ENCODE measurements around the gene SGF29. TPM values are rescaled to one million over a fixed set of nuclear protein-coding genes. Genes with fewer than 3 reads are reported as not detected.
"Not testable (repeated sequence)": the region's sequence is repeated elsewhere in the genome, so short reads cannot be mapped to it uniquely, and the experiment has no call there.

The SGF29 gene
- polyA plus RNA-seq, 2 of the 4 experiments (the other 2 are of a cell fraction), result 3.3 to 19.3 TPM

GRCh38 chr16:28592979-28593553 lies 39.3 kb downstream of the SGF29 start (continued):
- no peak for TF ChIP-seq HMGXB4 (CRISPR knock-in tag; IDR thresholded peaks at IDR 0.05; ENCODE audit: borderline replicate concordance)
- TF ChIP-seq HES2 (IDR thresholded peaks at IDR 0.05), result no peak

GRCh38 chr16:28595451-28595850 lies 41.7 kb downstream of the SGF29 start:
- H3K4me3 ChIP-seq; DNase-seq (ENCODE audit: low read depth in 1 of 2, low spot score in 1 of 2); H3K9me3 ChIP-seq; POLR2A ChIA-PET; H3K27ac ChIP-seq; ATAC-seq; H3K4me2 ChIP-seq; CTCF ChIA-PET; H3K4me1 ChIP-seq; FAIRE-seq: not testable (repeated sequence)
- 93% methylated on average over 6 of the region's 6 CpGs for WGBS (ENCODE audit: missing lambda C conversion rate)

- no peak for DNase-seq (ENCODE audit: low read depth in 1 of 2, low spot score in 1 of 2)
- peak overlapping the region; percentile 21 to 60; a peak in 3 of 6 replicates for H3K27ac ChIP-seq
- POLR2A ChIA-PET, result no interaction called here
- CTCF ChIA-PET, result interaction anchor here (0.6 to 1.3 kb wide), 2 partner anchors 20 to 28 kb away, joined by 3 to 6 read pairs; no protein-coding TSS in a partner anchor
- no peak overlapping the region for H3K4me2 ChIP-seq
- no peaks in the 10 kb centered on the region for H3K9me3 ChIP-seq
- no peak for ATAC-seq
- no peak overlapping the region for H3K4me3 ChIP-seq
- no peak for FAIRE-seq
- TF ChIP-seq NFE2L2 (conservative IDR thresholded peaks at IDR 0.05; ENCODE audit: low read length) (peak; percentile 32; the same call in 1 of the 2 replicates), MAFK (IDR thresholded peaks at IDR 0.05; ENCODE audit: partially characterized antibody) (peak; percentile 90), TP53 (CRISPR knock-in tag; IDR thresholded peaks at IDR 0.05) (no peak), ELK1 (IDR thresholded peaks at IDR 0.05; ENCODE audit: low read depth, low read length) (no peak)
- peaks cover 7% of the 10 kb centered on the region; the same call in 2 of the 3 replicates for H3K4me1 ChIP-seq
- 82% methylated on average over 6 of the region's 8 CpGs for WGBS (ENCODE audit: missing lambda C conversion rate)
Observed at GRCh38 chr16:28596115-28596630, 42.5 kb downstream of the SGF29 start.

- DNase-seq (ENCODE audit: low read depth in 1 of 2, low spot score in 1 of 2), result no peak
- no peak for TF ChIP-seq RARB (CRISPR knock-in tag; IDR thresholded peaks at IDR 0.05)
- TF ChIP-seq ATOH8 (CRISPR knock-in tag; IDR thresholded peaks at IDR 0.05; ENCODE audit: low read depth), result no peak
- TF ChIP-seq BCL3 (IDR thresholded peaks at IDR 0.05), result no peak
- no peak for TF ChIP-seq FOSB (CRISPR knock-in tag; IDR thresholded peaks at IDR 0.05)
- ChIA-PET CTCF (interaction anchor here (0.6 to 1.3 kb wide), 4 partner anchors 19 to 319 kb away, joined by 3 to 6 read pairs (median 4); no protein-coding TSS in a partner anchor), POLR2A (no interaction called here)
- FAIRE-seq, result no peak
- Histone ChIP-seq H3K4me1 (peaks cover 7% of the 10 kb centered on the region; the same call in 2 of the 3 replicates), H3K9me3 (no peaks in the 10 kb centered on the region), H3K27ac (peak within 1 kb of the TSS; percentile 21 to 60; a peak in 3 of 6 replicates), H3K4me3 (no peak within 1 kb of the TSS), H3K4me2 (no peak within 1 kb of the TSS)
- ATAC-seq, result no peak
- WGBS (ENCODE audit: missing lambda C conversion rate), result 85% methylated on average over 10 of the region's 11 CpGs
Observed at GRCh38 chr16:28596840-28597691, 43.3 kb downstream of the SGF29 start, which contains the start of gene SULT1A2. Gene SULT1A2 (minus strand): TSS chr16:28597050. CDS start chr16:28595930, 1,120 bp downstream.

Measured in A549 (cell line).